Natural killer cell (primary cell): ENCODE measurements around the gene USP38. TPM values are rescaled to one million over a fixed set of nuclear protein-coding genes. Genes with fewer than 3 reads are reported as not detected.
"Not testable (repeated sequence)": the region's sequence is repeated elsewhere in the genome, so short reads cannot be mapped to it uniquely, and the experiment has no call there.

ENCODE experiments used
- ATAC-seq, 3 donors: fragments of 150-1000 bp in 2 of 3; fragments of 200-7000 bp in 1 of 3; cut with Tn5 transposase; 1 replicate in 1 of 3; 2 replicates in 2 of 3; pipeline ENCODE4 v1.10.0; 2021; ENCODE audit warnings: mild to moderate bottlenecking in 2 of 3, moderate library complexity in 2 of 3
- DNase-seq, 2 donors: peaks; one replicate each; pipeline versions ENCODE4 v3.0.0 to v3.0.0-alpha.2; 2013 to 2021; ENCODE audit warnings: mixed read lengths in 1 of 2
- H3K27ac ChIP-seq: one replicate; pipeline ENCODE4 v1.5.1; 2013; ENCODE audit warnings: mild to moderate bottlenecking, low read length
- H3K27me3 ChIP-seq: one replicate; pipeline ENCODE4 v1.6.1; 2013; ENCODE audit warnings: low read length; ENCODE audit not compliant: control insufficient read depth, insufficient read depth
- H3K36me3 ChIP-seq: one replicate; pipeline ENCODE4 v1.6.1; 2013; ENCODE audit warnings: low read length; ENCODE audit not compliant: control insufficient read depth, insufficient read depth
- H3K4me1 ChIP-seq: one replicate; pipeline ENCODE4 v1.6.1; 2013; ENCODE audit warnings: low read length; ENCODE audit not compliant: control insufficient read depth, insufficient read depth
- H3K4me3 ChIP-seq: one replicate; pipeline ENCODE4 v1.5.1; 2013; ENCODE audit warnings: low read length
- H3K9me3 ChIP-seq: one replicate; pipeline ENCODE4 v1.6.1; 2013; ENCODE audit warnings: low read length; ENCODE audit not compliant: control insufficient read depth, insufficient read depth
- H3K27ac Mint-ChIP-seq, 2 donors: one replicate each; pipeline ENCODE4 v1.8.0; 2022; ENCODE audit warnings: mild to moderate bottlenecking in 2 of 2, mixed read lengths in 2 of 2, moderate library complexity in 1 of 2
- H3K27me3 Mint-ChIP-seq, 2 donors: one replicate each; pipeline ENCODE4 v1.8.0; 2022; ENCODE audit warnings: low read depth in 2 of 2, mixed read lengths in 2 of 2
- H3K36me3 Mint-ChIP-seq: one replicate; pipeline ENCODE4 v1.8.0; 2022; ENCODE audit warnings: mixed read lengths
- H3K4me1 Mint-ChIP-seq, 2 donors: one replicate each; pipeline ENCODE4 v1.8.0; 2022; ENCODE audit warnings: mixed read lengths in 2 of 2
- H3K4me3 Mint-ChIP-seq: one replicate; pipeline ENCODE4 v1.8.0; 2022; ENCODE audit warnings: mild to moderate bottlenecking, moderate library complexity, mixed read lengths
- H3K9me3 Mint-ChIP-seq, 2 donors: one replicate each; pipeline ENCODE4 v1.8.0; 2022; ENCODE audit warnings: mixed read lengths in 2 of 2
- CTCF ChIP-seq: fragments of 200-600 bp; IDR thresholded peaks from one replicate; pipeline ENCODE4 v1.8.0; 2022; ENCODE audit warnings: antibody characterized with exemption
- WGBS: methylation state at CpG from one replicate; pipeline ENCODE4 v1.1.7; 2013; ENCODE audit warnings: missing lambda C conversion rate; ENCODE audit not compliant: insufficient coverage; 5-methylcytosine and 5-hydroxymethylcytosine counted together
- intact Hi-C: fragments of 100-400 bp; cut with micrococcal nuclease; formaldehyde crosslinking; loops from one replicate; pipeline ENCODE4 v1.14.2; 2022
- total RNA-seq, 4 donors: library from RNA; stranded (reverse); fragments of 120-200 nt in 1 of 4; gene quantifications; one replicate each; pipeline versions ENCODE4 v1.2.3 to v1.2.4, GENCODE V29; 2013 to 2022

USP38 gene
- total RNA-seq, 3 donors from 2014 or later (not counting 1 experiment from before 2014, with no cell fraction given): 35.6 to 39.5 (median 36.7) TPM

GRCh38 chr4:143148521-143148920 is 36.2 kb upstream of the USP38 start:
- H3K4me3 Mint-ChIP-seq: no peak overlapping the region

GRCh38 chr4:143156853-143157252 is 27.9 kb upstream of the USP38 start:
- 100% methylated on average over 1 of the region's 2 CpGs for WGBS
- intact Hi-C loops: no loop called here
- H3K9me3 ChIP-seq: peaks cover 22% of the 10 kb centered on the region
- H3K27ac ChIP-seq: no peak overlapping the region
- no peaks in the 10 kb centered on the region for H3K36me3 ChIP-seq
- H3K4me1 ChIP-seq: no peaks in the 10 kb centered on the region
- no peak for TF ChIP-seq CTCF
- Mint-ChIP-seq H3K9me3 (peaks cover 17 to 24% of the 10 kb centered on the region in 2 donors), H3K36me3 (peaks cover 37% of the 10 kb centered on the region), H3K27me3 (no peaks in the 10 kb centered on the region), H3K4me1 (no peaks in the 10 kb centered on the region), H3K4me3 (no peak overlapping the region), H3K27ac (no peak overlapping the region)
- H3K27me3 ChIP-seq: no peaks in the 10 kb centered on the region
- DNase-seq: no peak
- no peak overlapping the region for H3K4me3 ChIP-seq
- ATAC-seq: no peak

More at GRCh38 chr4:143148521-143148920, 36.2 kb upstream of the USP38 start:
- H3K27ac Mint-ChIP-seq: no peak overlapping the region
- no peak overlapping the region for H3K4me3 ChIP-seq
- H3K36me3 ChIP-seq: no peaks in the 10 kb centered on the region
- DNase-seq: no peak
- H3K27me3 Mint-ChIP-seq: no peaks in the 10 kb centered on the region
- H3K4me1 ChIP-seq: no peaks in the 10 kb centered on the region
- H3K9me3 ChIP-seq: peaks cover 12% of the 10 kb centered on the region
- WGBS: 94% methylated on average over 2 of the region's 2 CpGs
- ATAC-seq: no peak
- peaks cover 27 to 38% of the 10 kb centered on the region in 2 donors for H3K9me3 Mint-ChIP-seq
- peaks cover 46% of the 10 kb centered on the region for H3K36me3 Mint-ChIP-seq
- no peak overlapping the region for H3K27ac ChIP-seq
- no peaks in the 10 kb centered on the region for H3K27me3 ChIP-seq
- H3K4me1 Mint-ChIP-seq: no peaks in the 10 kb centered on the region
- intact Hi-C loops: no loop called here
- TF ChIP-seq CTCF: no peak

GRCh38 chr4:143163614-143164013 is 21.1 kb upstream of the USP38 start:
- Mint-ChIP-seq H3K36me3 (peaks cover 5% of the 10 kb centered on the region), H3K4me3 (no peak overlapping the region), H3K4me1 (no peaks in the 10 kb centered on the region), H3K9me3 (peaks cover 2% of the 10 kb centered on the region in 2 donors), H3K27ac (no peak overlapping the region), H3K27me3 (no peaks in the 10 kb centered on the region)
- no peak for DNase-seq
- Histone ChIP-seq H3K9me3 (no peaks in the 10 kb centered on the region), H3K27me3 (no peaks in the 10 kb centered on the region), H3K36me3 (no peaks in the 10 kb centered on the region), H3K27ac (no peak overlapping the region), H3K4me3 (no peak overlapping the region), H3K4me1 (no peaks in the 10 kb centered on the region)
- TF ChIP-seq CTCF: no peak
- intact Hi-C loops: no loop called here
- no peak for ATAC-seq

GRCh38 chr4:143166722-143167121 is 18.0 kb upstream of the USP38 start:
- H3K27ac Mint-ChIP-seq, H3K36me3 ChIP-seq, H3K4me1 Mint-ChIP-seq, H3K4me1 ChIP-seq, H3K27me3 Mint-ChIP-seq, H3K9me3 Mint-ChIP-seq, ATAC-seq, H3K27me3 ChIP-seq, H3K9me3 ChIP-seq, intact Hi-C loops, H3K4me3 Mint-ChIP-seq, DNase-seq, H3K27ac ChIP-seq, H3K4me3 ChIP-seq, H3K36me3 Mint-ChIP-seq: not testable (repeated sequence)
- WGBS: 96% methylated on average over 11 of the region's 11 CpGs
